ENCODE measurements around the gene IL21R.

GRCh38 chr16:27373312-27373711, 28.7 kb upstream of the IL21R start:
- TF ChIP-seq, protein P1, sequence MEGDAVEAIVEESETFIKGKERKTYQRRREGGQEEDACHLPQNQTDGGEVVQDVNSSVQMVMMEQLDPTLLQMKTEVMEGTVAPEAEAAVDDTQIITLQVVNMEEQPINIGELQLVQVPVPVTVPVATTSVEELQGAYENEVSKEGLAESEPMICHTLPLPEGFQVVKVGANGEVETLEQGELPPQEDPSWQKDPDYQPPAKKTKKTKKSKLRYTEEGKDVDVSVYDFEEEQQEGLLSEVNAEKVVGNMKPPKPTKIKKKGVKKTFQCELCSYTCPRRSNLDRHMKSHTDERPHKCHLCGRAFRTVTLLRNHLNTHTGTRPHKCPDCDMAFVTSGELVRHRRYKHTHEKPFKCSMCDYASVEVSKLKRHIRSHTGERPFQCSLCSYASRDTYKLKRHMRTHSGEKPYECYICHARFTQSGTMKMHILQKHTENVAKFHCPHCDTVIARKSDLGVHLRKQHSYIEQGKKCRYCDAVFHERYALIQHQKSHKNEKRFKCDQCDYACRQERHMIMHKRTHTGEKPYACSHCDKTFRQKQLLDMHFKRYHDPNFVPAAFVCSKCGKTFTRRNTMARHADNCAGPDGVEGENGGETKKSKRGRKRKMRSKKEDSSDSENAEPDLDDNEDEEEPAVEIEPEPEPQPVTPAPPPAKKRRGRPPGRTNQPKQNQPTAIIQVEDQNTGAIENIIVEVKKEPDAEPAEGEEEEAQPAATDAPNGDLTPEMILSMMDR (conservative IDR thresholded peaks at IDR 0.05) = no peak
- TF ChIP-seq EZH2 (IDR thresholded peaks at IDR 0.05; ENCODE audit: low read depth) = no peak
